ENCODE data around the gene RPS17. TPM values are rescaled to one million over a fixed set of nuclear protein-coding genes. Genes with fewer than 3 reads are reported as not detected.
"Not testable (repeated sequence)": the region's sequence is repeated elsewhere in the genome, so short reads cannot be mapped to it uniquely, and the experiment has no call there.

Gene RPS17
- total and polyA plus RNA-seq, 10 of the 15 experiments (the other 5 are each of a cell fraction or from before 2014, with no cell fraction given) = 1,223 to 7,871 (median 3,879) TPM

- FAIRE-seq; H3K27me3 ChIP-seq (replicated peaks in 1 of 2; ENCODE audit: control insufficient read depth in 2 of 2, insufficient read depth in 2 of 2, low read length in 1 of 2); POLR2A ChIA-PET; ATAC-seq; RAD21 ChIA-PET (ENCODE audit: unreplicated experiment); H3K27ac ChIP-seq (ENCODE audit: control insufficient read depth, insufficient read depth); H2AFZ ChIP-seq (ENCODE audit: control insufficient read depth, low read depth, low read length); H3K4me1 ChIP-seq (ENCODE audit: control insufficient read depth, insufficient read depth, low read length); BruUV-seq (replicated peaks); H3K9ac ChIP-seq (ENCODE audit: control insufficient read depth, insufficient read depth, low read length); H4K20me1 ChIP-seq (ENCODE audit: control insufficient read depth, insufficient read depth); H3K4me3 ChIP-seq; H3K36me3 ChIP-seq (ENCODE audit: control insufficient read depth in 2 of 2, insufficient read depth in 2 of 2, low read length in 1 of 2); H3K79me2 ChIP-seq (ENCODE audit: control insufficient read depth, insufficient read depth, low read length); intact Hi-C loops (cut with micrococcal nuclease; ENCODE audit: unreplicated experiment); CTCF ChIA-PET; H3K9me3 ChIP-seq (replicated peaks; ENCODE audit: control insufficient read depth, insufficient read depth, low read length); SMC1A ChIA-PET (ENCODE audit: uncharacterized antibody, unreplicated experiment); DNase-seq (ENCODE audit: low read depth, low spot score); H3K4me2 ChIP-seq (ENCODE audit: control insufficient read depth, insufficient read depth); in situ Hi-C loops (cut with MboI): not testable (repeated sequence)
- 84% methylated on average over 2 of the region's 4 CpGs for WGBS (ENCODE audit: insufficient coverage, insufficient replicate concordance, low lambda C conversion rate, missing lambda C conversion rate)
These were observed 32.6 kb downstream of the RPS17 start for GRCh38 chr15:82507693-82508092.

DNA sequence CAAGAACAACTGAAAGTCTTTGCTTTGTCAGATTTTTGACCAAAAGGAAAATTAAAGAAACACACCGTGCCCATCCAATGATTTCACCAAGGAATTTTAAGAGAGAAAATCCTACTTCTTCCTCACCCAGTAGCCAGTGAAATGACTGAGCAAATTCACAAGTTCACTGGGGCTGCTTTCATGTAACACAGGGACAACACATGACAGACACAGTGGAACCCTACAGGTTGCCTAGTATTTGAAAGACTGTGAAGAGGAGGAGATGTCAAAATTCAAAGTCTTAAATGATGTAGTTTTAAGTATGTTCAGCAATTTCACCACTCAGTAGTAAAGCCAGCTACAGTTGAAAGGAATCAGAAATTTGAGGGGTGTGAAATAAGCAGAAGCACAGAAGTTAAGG lies 33.2 kb downstream of the RPS17 start:
- POLR2A ChIA-PET; CTCF ChIA-PET; H2AFZ ChIP-seq (ENCODE audit: control insufficient read depth, low read depth, low read length); H3K9ac ChIP-seq (ENCODE audit: control insufficient read depth, insufficient read depth, low read length); H4K20me1 ChIP-seq (ENCODE audit: control insufficient read depth, insufficient read depth); RAD21 ChIA-PET (ENCODE audit: unreplicated experiment); H3K4me1 ChIP-seq (ENCODE audit: control insufficient read depth, insufficient read depth, low read length); intact Hi-C loops (cut with micrococcal nuclease; ENCODE audit: unreplicated experiment); in situ Hi-C loops (cut with MboI); H3K27me3 ChIP-seq (replicated peaks in 1 of 2; ENCODE audit: control insufficient read depth in 2 of 2, insufficient read depth in 2 of 2, low read length in 1 of 2); H3K4me3 ChIP-seq; H3K36me3 ChIP-seq (ENCODE audit: control insufficient read depth in 2 of 2, insufficient read depth in 2 of 2, low read length in 1 of 2); H3K9me3 ChIP-seq (replicated peaks; ENCODE audit: control insufficient read depth, insufficient read depth, low read length); FAIRE-seq; DNase-seq (ENCODE audit: low read depth, low spot score); SMC1A ChIA-PET (ENCODE audit: uncharacterized antibody, unreplicated experiment); H3K79me2 ChIP-seq (ENCODE audit: control insufficient read depth, insufficient read depth, low read length); H3K4me2 ChIP-seq (ENCODE audit: control insufficient read depth, insufficient read depth); H3K27ac ChIP-seq (ENCODE audit: control insufficient read depth, insufficient read depth): not testable (repeated sequence)
- WGBS (ENCODE audit: insufficient coverage, insufficient replicate concordance, low lambda C conversion rate, missing lambda C conversion rate) = 56% methylated on average over 1 of the region's 1 CpG
- BruUV-seq (replicated peaks) = TSS peak; percentile 40
- peak; percentile 68 for ATAC-seq

DNA sequence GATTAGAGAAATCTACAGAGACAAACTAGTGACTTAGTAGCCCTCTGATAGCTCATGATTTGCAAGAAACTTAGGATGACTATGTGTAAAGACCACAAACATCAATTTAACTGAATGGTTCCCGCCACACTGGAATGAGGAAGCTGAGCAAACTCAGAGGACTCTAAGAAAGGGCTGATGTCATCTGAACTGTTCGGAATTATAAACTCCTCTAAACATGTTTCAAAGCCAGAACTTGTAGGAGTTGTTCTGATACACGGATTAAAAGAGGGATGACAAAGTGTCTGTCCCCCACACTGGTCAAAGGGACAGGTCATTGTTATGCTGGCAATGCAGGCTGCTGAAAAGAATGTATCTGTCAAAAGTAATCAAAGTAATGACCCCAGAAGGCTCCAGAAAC lies 34.4 kb downstream of the RPS17 start:
- POLR2A ChIA-PET; H3K4me2 ChIP-seq (ENCODE audit: control insufficient read depth, insufficient read depth); H3K9me3 ChIP-seq (replicated peaks; ENCODE audit: control insufficient read depth, insufficient read depth, low read length); H3K36me3 ChIP-seq (ENCODE audit: control insufficient read depth in 2 of 2, insufficient read depth in 2 of 2, low read length in 1 of 2); H2AFZ ChIP-seq (ENCODE audit: control insufficient read depth, low read depth, low read length); RAD21 ChIA-PET (ENCODE audit: unreplicated experiment); H3K4me1 ChIP-seq (ENCODE audit: control insufficient read depth, insufficient read depth, low read length); H3K79me2 ChIP-seq (ENCODE audit: control insufficient read depth, insufficient read depth, low read length); H3K27ac ChIP-seq (ENCODE audit: control insufficient read depth, insufficient read depth); SMC1A ChIA-PET (ENCODE audit: uncharacterized antibody, unreplicated experiment); H3K9ac ChIP-seq (ENCODE audit: control insufficient read depth, insufficient read depth, low read length); CTCF ChIA-PET; FAIRE-seq; ATAC-seq; in situ Hi-C loops (cut with MboI); H4K20me1 ChIP-seq (ENCODE audit: control insufficient read depth, insufficient read depth); BruUV-seq (replicated peaks); intact Hi-C loops (cut with micrococcal nuclease; ENCODE audit: unreplicated experiment); H3K4me3 ChIP-seq; H3K27me3 ChIP-seq (replicated peaks in 1 of 2; ENCODE audit: control insufficient read depth in 2 of 2, insufficient read depth in 2 of 2, low read length in 1 of 2); DNase-seq (ENCODE audit: low read depth, low spot score): not testable (repeated sequence)
- WGBS (ENCODE audit: insufficient coverage, insufficient replicate concordance, low lambda C conversion rate, missing lambda C conversion rate) = no CpG with 5 or more reads among the region's 3 CpGs

DNA sequence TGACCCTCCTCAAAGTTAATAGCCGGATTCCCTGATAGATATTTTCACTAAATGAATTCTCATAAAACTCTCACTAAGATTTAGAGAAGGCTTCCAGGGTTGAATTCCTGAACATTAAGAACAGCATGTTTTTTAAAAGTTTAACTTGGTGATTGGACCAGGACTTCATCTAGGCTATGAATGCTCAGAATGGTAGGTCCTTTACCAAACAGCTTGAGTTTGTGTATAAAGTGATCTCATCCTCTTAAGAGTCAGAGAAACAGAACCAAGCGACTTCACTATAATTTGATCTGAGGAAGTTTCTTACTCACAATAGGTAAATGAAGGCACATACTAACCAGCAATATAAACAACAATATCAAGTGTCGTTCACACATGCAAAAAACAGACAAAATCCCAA lies 36.2 kb downstream of the RPS17 start:
- H2AFZ ChIP-seq (ENCODE audit: control insufficient read depth, low read depth, low read length); CTCF ChIA-PET; DNase-seq (ENCODE audit: low read depth, low spot score); RAD21 ChIA-PET (ENCODE audit: unreplicated experiment); H4K20me1 ChIP-seq (ENCODE audit: control insufficient read depth, insufficient read depth); H3K36me3 ChIP-seq (ENCODE audit: control insufficient read depth in 2 of 2, insufficient read depth in 2 of 2, low read length in 1 of 2); H3K79me2 ChIP-seq (ENCODE audit: control insufficient read depth, insufficient read depth, low read length); H3K4me2 ChIP-seq (ENCODE audit: control insufficient read depth, insufficient read depth); intact Hi-C loops (cut with micrococcal nuclease; ENCODE audit: unreplicated experiment); H3K27me3 ChIP-seq (replicated peaks in 1 of 2; ENCODE audit: control insufficient read depth in 2 of 2, insufficient read depth in 2 of 2, low read length in 1 of 2); BruUV-seq (replicated peaks); H3K9ac ChIP-seq (ENCODE audit: control insufficient read depth, insufficient read depth, low read length); POLR2A ChIA-PET; SMC1A ChIA-PET (ENCODE audit: uncharacterized antibody, unreplicated experiment); ATAC-seq; H3K27ac ChIP-seq (ENCODE audit: control insufficient read depth, insufficient read depth); H3K4me1 ChIP-seq (ENCODE audit: control insufficient read depth, insufficient read depth, low read length); FAIRE-seq; H3K4me3 ChIP-seq; in situ Hi-C loops (cut with MboI); H3K9me3 ChIP-seq (replicated peaks; ENCODE audit: control insufficient read depth, insufficient read depth, low read length): not testable (repeated sequence)
- 56% methylated on average over 1 of the region's 3 CpGs for WGBS (ENCODE audit: insufficient coverage, insufficient replicate concordance, low lambda C conversion rate, missing lambda C conversion rate)
